ENCODE measurements around the gene EIF2B4.
"Not testable (repeated sequence)": the region's sequence is repeated elsewhere in the genome, so short reads cannot be mapped to it uniquely, and the experiment has no call there.

The EIF2B4 gene

DNA sequence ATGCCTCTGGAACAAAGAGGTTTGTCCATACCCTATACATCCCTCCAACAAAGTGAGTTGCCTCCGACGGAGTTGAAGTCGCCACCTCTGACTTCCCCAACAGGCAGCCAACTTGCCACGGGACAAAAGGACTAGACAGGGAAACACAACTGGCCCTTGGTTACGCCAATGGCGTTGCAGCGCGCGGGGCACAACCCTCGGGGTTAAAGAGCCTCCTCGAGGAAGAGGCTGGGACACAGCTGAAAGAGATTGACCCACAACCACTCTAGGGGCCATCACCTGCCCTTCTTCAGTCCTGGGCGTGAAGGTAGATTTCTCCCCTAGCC lies 14.1 kb downstream of the EIF2B4 start:
- Histone ChIP-seq H3K4me3 (ENCODE audit: low read depth, low read length) (peak overlapping the region; percentile 97), H3K4me1 (ENCODE audit: control insufficient read depth, insufficient read depth, low read length) (peaks cover 26% of the 10 kb centered on the region), H3K9ac (ENCODE audit: low read length) (peak overlapping the region; percentile 98), H3K36me3 (ENCODE audit: control insufficient read depth, insufficient read depth, low read length) (0 out of 2 replicates have a peak, but pooled peaks cover 5% of the 10 kb centered on the region), H3K27me3 (ENCODE audit: control insufficient read depth, insufficient read depth, low read length) (no peaks in the 10 kb centered on the region), H3K27ac (ENCODE audit: low read depth, low read length) (peak overlapping the region; percentile 96), H3K9me3 (ENCODE audit: control insufficient read depth, insufficient read depth, low read depth, low read length) (peaks cover 2% of the 10 kb centered on the region; the same call in 1 of the 2 replicates)

DNA sequence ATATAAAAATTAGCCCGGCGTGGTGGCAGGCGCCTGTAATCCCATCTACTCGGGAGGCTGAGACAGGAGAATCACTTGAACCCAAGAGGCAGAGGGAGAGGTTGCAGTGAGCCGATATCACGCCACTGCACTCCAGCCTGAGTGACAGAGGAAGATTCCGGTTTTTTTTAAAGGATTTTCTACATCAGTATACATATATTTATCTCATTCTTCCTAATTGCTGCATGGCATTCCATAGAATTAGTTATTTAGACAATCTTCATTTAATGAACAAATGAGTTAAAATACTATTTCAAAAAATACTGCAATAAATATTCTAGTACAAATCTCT lies 15.6 kb downstream of the EIF2B4 start:
- peaks cover 2% of the 10 kb centered on the region; the same call in 1 of the 2 replicates for H3K9me3 ChIP-seq (ENCODE audit: control insufficient read depth, insufficient read depth, low read depth, low read length)
- no peak overlapping the region for H3K4me3 ChIP-seq (ENCODE audit: low read depth, low read length)
- no peaks in the 10 kb centered on the region for H3K27me3 ChIP-seq (ENCODE audit: control insufficient read depth, insufficient read depth, low read length)
- peaks cover 26% of the 10 kb centered on the region for H3K4me1 ChIP-seq (ENCODE audit: control insufficient read depth, insufficient read depth, low read length)
- H3K27ac ChIP-seq (ENCODE audit: low read depth, low read length): no peak overlapping the region
- H3K36me3 ChIP-seq (ENCODE audit: control insufficient read depth, insufficient read depth, low read length): peaks cover 12% of the 10 kb centered on the region
- no peak overlapping the region for H3K9ac ChIP-seq (ENCODE audit: low read length)

DNA sequence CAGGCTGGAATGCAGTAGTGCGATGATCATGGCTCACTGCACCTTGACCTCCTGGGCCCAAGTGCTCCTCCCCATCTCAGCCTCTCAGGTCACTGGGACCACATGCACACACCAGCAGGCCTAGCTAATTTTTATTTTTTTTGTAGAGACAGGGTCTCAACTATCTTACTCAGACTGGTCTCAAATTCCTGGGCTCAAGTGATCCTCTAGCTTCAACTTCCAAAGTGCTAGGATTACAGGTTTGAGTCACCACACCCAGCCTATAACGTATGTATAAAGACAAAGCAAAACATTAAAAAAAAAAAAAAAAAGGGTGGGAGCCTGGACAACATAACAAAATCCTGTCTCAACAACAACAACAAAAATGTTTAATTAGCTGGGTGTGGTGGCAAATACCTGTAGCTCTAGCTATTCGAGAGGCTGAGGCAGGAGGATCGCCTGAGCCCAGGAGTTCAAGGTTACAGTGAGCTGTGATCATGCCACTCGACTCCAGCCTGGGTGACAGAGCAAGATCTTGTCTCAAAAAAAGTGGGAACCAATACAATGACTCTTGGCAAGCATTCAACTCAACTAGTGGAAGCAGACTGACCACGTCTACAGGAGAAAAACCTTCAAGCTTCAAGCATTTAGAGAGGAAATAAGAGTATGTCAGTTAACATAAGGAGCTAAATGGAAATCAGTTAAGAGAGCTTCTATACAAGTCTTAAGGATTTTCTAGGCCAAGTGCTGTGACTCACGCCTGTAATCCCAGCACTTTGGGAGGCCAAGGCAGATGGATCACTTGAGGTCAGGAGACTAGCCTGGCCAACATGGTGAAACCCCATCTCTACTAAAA lies 16.2 kb downstream of the EIF2B4 start:
- peaks cover 12% of the 10 kb centered on the region for H3K36me3 ChIP-seq (ENCODE audit: control insufficient read depth, insufficient read depth, low read length)
- peak overlapping the region; percentile 6; the same call in 1 of the 2 replicates for H3K27ac ChIP-seq (ENCODE audit: low read depth, low read length)
- H3K9me3 ChIP-seq (ENCODE audit: control insufficient read depth, insufficient read depth, low read depth, low read length): peaks cover 2% of the 10 kb centered on the region; the same call in 1 of the 2 replicates
- H3K27me3 ChIP-seq (ENCODE audit: control insufficient read depth, insufficient read depth, low read length): no peaks in the 10 kb centered on the region
- peaks cover 26% of the 10 kb centered on the region for H3K4me1 ChIP-seq (ENCODE audit: control insufficient read depth, insufficient read depth, low read length)
- H3K4me3 ChIP-seq (ENCODE audit: low read depth, low read length): peak overlapping the region; percentile 26; the same call in 1 of the 2 replicates
- peak overlapping the region; percentile 10 for H3K9ac ChIP-seq (ENCODE audit: low read length)

DNA sequence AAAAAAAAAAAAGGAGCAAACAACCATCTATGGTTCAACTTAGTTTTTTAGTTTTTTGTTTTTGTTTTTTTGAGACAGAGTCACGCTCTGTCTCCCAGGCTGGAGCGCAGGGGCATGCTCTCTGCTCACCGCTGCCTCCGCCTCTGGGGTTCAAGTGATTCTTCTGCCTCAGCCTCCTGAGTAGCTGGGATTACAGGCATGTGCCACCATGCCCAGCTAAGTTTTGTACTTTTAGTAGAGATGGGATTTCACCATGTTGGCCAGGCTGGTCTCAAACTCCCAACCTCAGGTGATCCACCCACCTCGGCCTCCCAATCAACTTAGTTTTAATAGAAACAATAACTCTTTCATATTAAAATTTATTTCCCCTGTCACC lies 16.8 kb downstream of the EIF2B4 start:
- not testable (repeated sequence) for H3K36me3 ChIP-seq (ENCODE audit: control insufficient read depth, insufficient read depth, low read length); H3K9me3 ChIP-seq (ENCODE audit: control insufficient read depth, insufficient read depth, low read depth, low read length); H3K27me3 ChIP-seq (ENCODE audit: control insufficient read depth, insufficient read depth, low read length); H3K4me3 ChIP-seq (ENCODE audit: low read depth, low read length); H3K9ac ChIP-seq (ENCODE audit: low read length); H3K27ac ChIP-seq (ENCODE audit: low read depth, low read length)
- peaks cover 26% of the 10 kb centered on the region for H3K4me1 ChIP-seq (ENCODE audit: control insufficient read depth, insufficient read depth, low read length)

DNA sequence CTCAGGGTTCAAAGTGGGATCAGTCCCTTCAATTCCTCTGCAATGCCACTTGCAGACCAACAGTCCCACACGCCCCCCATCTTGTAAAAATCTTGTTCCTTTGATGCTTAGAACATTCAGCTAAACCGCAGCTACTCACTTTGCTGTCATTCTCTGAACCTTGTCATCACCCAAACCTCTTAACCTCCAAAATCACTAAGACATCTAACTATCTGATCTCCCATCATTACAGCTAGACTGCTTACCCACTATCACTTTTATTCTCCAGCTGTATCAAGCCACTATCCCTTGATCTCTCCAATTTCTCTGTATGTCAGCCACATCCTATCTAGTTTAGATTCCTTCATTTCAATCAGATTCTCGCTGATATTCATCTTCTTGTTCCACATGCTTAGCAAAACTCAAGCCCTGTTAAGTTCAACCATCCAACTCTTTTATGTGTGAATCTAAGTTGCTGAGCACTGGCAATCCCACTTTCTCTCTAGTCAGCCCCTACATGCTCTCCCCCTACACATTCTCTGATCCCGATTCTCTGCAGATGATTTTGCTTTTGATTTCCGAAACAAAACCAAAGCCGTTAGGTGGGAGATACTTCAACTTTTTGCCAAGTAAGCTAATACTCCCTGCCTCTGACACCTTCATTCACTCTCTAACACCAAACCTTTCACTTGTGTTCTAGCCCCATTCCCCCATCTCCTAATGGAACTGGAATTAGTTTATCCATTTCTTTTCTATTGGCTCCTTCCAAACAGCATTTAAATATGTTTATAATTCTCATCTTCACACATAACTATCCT lies 18.1 kb downstream of the EIF2B4 start:
- H3K4me1 ChIP-seq (ENCODE audit: control insufficient read depth, insufficient read depth, low read length): peaks cover 26% of the 10 kb centered on the region
- H3K27me3 ChIP-seq (ENCODE audit: control insufficient read depth, insufficient read depth, low read length): no peaks in the 10 kb centered on the region
- no peak overlapping the region for H3K9ac ChIP-seq (ENCODE audit: low read length)
- no peak overlapping the region for H3K4me3 ChIP-seq (ENCODE audit: low read depth, low read length)
- H3K36me3 ChIP-seq (ENCODE audit: control insufficient read depth, insufficient read depth, low read length): peaks cover 7% of the 10 kb centered on the region
- no peak overlapping the region for H3K27ac ChIP-seq (ENCODE audit: low read depth, low read length)
- H3K9me3 ChIP-seq (ENCODE audit: control insufficient read depth, insufficient read depth, low read depth, low read length): no peaks in the 10 kb centered on the region

GRCh38 chr2:27350106-27350693 lies 19.9 kb downstream of the EIF2B4 start:
- Histone ChIP-seq H3K27ac (ENCODE audit: low read depth, low read length) (no peak overlapping the region), H3K27me3 (ENCODE audit: control insufficient read depth, insufficient read depth, low read length) (no peaks in the 10 kb centered on the region), H3K4me1 (ENCODE audit: control insufficient read depth, insufficient read depth, low read length) (peaks cover 26% of the 10 kb centered on the region), H3K4me3 (ENCODE audit: low read depth, low read length) (no peak overlapping the region), H3K9me3 (ENCODE audit: control insufficient read depth, insufficient read depth, low read depth, low read length) (no peaks in the 10 kb centered on the region), H3K36me3 (ENCODE audit: control insufficient read depth, insufficient read depth, low read length) (peaks cover 7% of the 10 kb centered on the region), H3K9ac (ENCODE audit: low read length) (no peak overlapping the region)

GRCh38 chr2:27347641-27348040 lies 22.5 kb downstream of the EIF2B4 start:
- H3K4me3 ChIP-seq (ENCODE audit: low read depth, low read length): no peak overlapping the region
- peaks cover 17% of the 10 kb centered on the region for H3K36me3 ChIP-seq (ENCODE audit: control insufficient read depth, insufficient read depth, low read length)
- no peak overlapping the region for H3K27ac ChIP-seq (ENCODE audit: low read depth, low read length)
- H3K9ac ChIP-seq (ENCODE audit: low read length): no peak overlapping the region
- no peaks in the 10 kb centered on the region for H3K27me3 ChIP-seq (ENCODE audit: control insufficient read depth, insufficient read depth, low read length)
- no peaks in the 10 kb centered on the region for H3K9me3 ChIP-seq (ENCODE audit: control insufficient read depth, insufficient read depth, low read depth, low read length)
- peaks cover 8% of the 10 kb centered on the region for H3K4me1 ChIP-seq (ENCODE audit: control insufficient read depth, insufficient read depth, low read length)

GRCh38 chr2:27336173-27336572 lies 34.0 kb downstream of the EIF2B4 start:
- peaks cover 89% of the 10 kb centered on the region for H3K36me3 ChIP-seq (ENCODE audit: control insufficient read depth, insufficient read depth, low read length)

GRCh38 chr2:27335311-27335710 lies 34.8 kb downstream of the EIF2B4 start:
- Histone ChIP-seq H3K9ac (ENCODE audit: low read length) (no peak overlapping the region), H3K27ac (ENCODE audit: low read depth, low read length) (no peak overlapping the region), H3K36me3 (ENCODE audit: control insufficient read depth, insufficient read depth, low read length) (peaks cover 88% of the 10 kb centered on the region), H3K9me3 (ENCODE audit: control insufficient read depth, insufficient read depth, low read depth, low read length) (no peaks in the 10 kb centered on the region), H3K27me3 (ENCODE audit: control insufficient read depth, insufficient read depth, low read length) (no peaks in the 10 kb centered on the region), H3K4me3 (ENCODE audit: low read depth, low read length) (no peak overlapping the region), H3K4me1 (ENCODE audit: control insufficient read depth, insufficient read depth, low read length) (no peaks in the 10 kb centered on the region)

More at GRCh38 chr2:27336173-27336572, 34.0 kb downstream of the EIF2B4 start:
- Histone ChIP-seq H3K9ac (ENCODE audit: low read length) (no peak overlapping the region), H3K27me3 (ENCODE audit: control insufficient read depth, insufficient read depth, low read length) (no peaks in the 10 kb centered on the region), H3K4me3 (ENCODE audit: low read depth, low read length) (no peak overlapping the region), H3K9me3 (ENCODE audit: control insufficient read depth, insufficient read depth, low read depth, low read length) (no peaks in the 10 kb centered on the region), H3K27ac (ENCODE audit: low read depth, low read length) (no peak overlapping the region), H3K4me1 (ENCODE audit: control insufficient read depth, insufficient read depth, low read length) (no peaks in the 10 kb centered on the region)

DNA sequence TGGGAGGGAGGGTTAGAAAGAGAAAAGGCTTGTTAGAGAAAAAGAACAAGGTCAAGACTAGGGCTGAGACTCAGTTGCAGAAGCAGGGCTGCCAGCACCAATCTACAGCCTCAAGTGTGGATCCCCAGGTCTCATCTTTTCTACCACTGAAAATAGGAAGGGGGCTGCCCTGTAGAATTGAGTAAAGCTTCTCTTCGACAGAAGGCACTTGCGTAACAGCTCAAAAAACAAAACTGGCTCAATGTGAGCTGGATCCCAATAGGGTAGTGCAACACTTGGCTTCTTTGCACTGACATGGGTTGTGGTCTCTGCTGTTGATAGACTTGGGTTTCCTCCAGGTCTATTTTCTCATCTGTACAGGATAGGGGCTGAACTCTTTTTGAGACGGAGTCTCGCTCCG lies 45.4 kb downstream of the EIF2B4 start:
- H3K4me3 ChIP-seq (ENCODE audit: low read depth, low read length): no peak overlapping the region
- no peak overlapping the region for H3K9ac ChIP-seq (ENCODE audit: low read length)
- peaks cover 38% of the 10 kb centered on the region for H3K36me3 ChIP-seq (ENCODE audit: control insufficient read depth, insufficient read depth, low read length)
- H3K27me3 ChIP-seq (ENCODE audit: control insufficient read depth, insufficient read depth, low read length): no peaks in the 10 kb centered on the region
- peaks cover 15% of the 10 kb centered on the region for H3K4me1 ChIP-seq (ENCODE audit: control insufficient read depth, insufficient read depth, low read length)
- no peak overlapping the region for H3K27ac ChIP-seq (ENCODE audit: low read depth, low read length)
- H3K9me3 ChIP-seq (ENCODE audit: control insufficient read depth, insufficient read depth, low read depth, low read length): no peaks in the 10 kb centered on the region

Data from HUES6 (cell line).